Fibroblast of lung (primary cell): Measurements from ENCODE around the gene SRRM5. TPM values are rescaled to one million over a fixed set of nuclear protein-coding genes. Genes with fewer than 3 reads are reported as not detected.

Source experiments
- DNase-seq, 2 donors: peaks; one replicate each; pipeline versions ENCODE4 v3.0.0 to v3.0.0-alpha.2; 2010; ENCODE audit warnings: low read depth in 2 of 2
- H2AFZ ChIP-seq: 2 replicates; pipeline ENCODE4 v1.5.1; 2012; ENCODE audit warnings: low read length, control low read depth, inconsistent platforms
- H3K27ac ChIP-seq: 2 replicates; pipeline ENCODE4 v1.5.1; 2011; ENCODE audit warnings: low read length, control low read depth; ENCODE audit not compliant: insufficient read depth
- H3K27me3 ChIP-seq: 2 replicates; pipeline ENCODE4 v1.5.1; 2011; ENCODE audit warnings: mild to moderate bottlenecking, low read length; ENCODE audit not compliant: control insufficient read depth, insufficient read depth
- H3K36me3 ChIP-seq: 2 replicates; pipeline ENCODE4 v1.5.1; 2011; ENCODE audit warnings: low read length; ENCODE audit not compliant: control insufficient read depth, insufficient read depth
- H3K4me1 ChIP-seq: 2 replicates; pipeline ENCODE4 v1.5.1; 2011; ENCODE audit warnings: low read length; ENCODE audit not compliant: control insufficient read depth, insufficient read depth; ENCODE audit errors: extremely low read depth
- H3K4me2 ChIP-seq: 2 replicates; pipeline ENCODE4 v1.5.1; 2011; ENCODE audit warnings: low read length, control low read depth; ENCODE audit not compliant: insufficient read depth; ENCODE audit errors: extremely low read depth
- H3K4me3 ChIP-seq, 4 experiments: fragments of 200-600 bp in 1 of 4; sonication (generic) in 1 of 4; replicated peaks in 1 of 4; 2 replicates each; pipeline ENCODE4 v1.5.1; 2011 to 2016; ENCODE audit warnings: low read length in 4 of 4, low read depth in 3 of 4, mild to moderate bottlenecking in 3 of 4, control low read depth in 2 of 4, inconsistent platforms in 1 of 4, mixed read lengths in 1 of 4; ENCODE audit not compliant: insufficient read depth in 1 of 4; ENCODE audit errors: control extremely low read depth in 1 of 4
- H3K79me2 ChIP-seq: 2 replicates; pipeline ENCODE4 v1.5.1; 2012; ENCODE audit warnings: mild to moderate bottlenecking, low read length, inconsistent platforms; ENCODE audit not compliant: control insufficient read depth, insufficient read depth
- H3K9ac ChIP-seq: 2 replicates; pipeline ENCODE4 v1.5.1; 2011; ENCODE audit warnings: mild to moderate bottlenecking, low read length, control low read depth; ENCODE audit not compliant: insufficient read depth
- H3K9me3 ChIP-seq: 2 replicates; pipeline ENCODE4 v1.5.1; 2012; ENCODE audit warnings: low read depth, low read length; ENCODE audit not compliant: control insufficient read depth, insufficient read depth
- H4K20me1 ChIP-seq: 2 replicates; pipeline ENCODE4 v1.5.1; 2011; ENCODE audit warnings: low read length; ENCODE audit not compliant: control insufficient read depth, insufficient read depth; ENCODE audit errors: extremely low read depth
- EZH2 ChIP-seq: IDR thresholded peaks from 2 replicates; pipeline ENCODE4 v1.5.1; 2012; ENCODE audit warnings: low read length, control low read depth, mild to moderate bottlenecking; ENCODE audit errors: missing control alignments
- polyA plus RNA-seq, 2 donors: library from polyadenylated mRNA; depleted of rRNA in 1 of 2; stranded (reverse) in 1 of 2; unstranded in 1 of 2; fragments of >200 nt; gene quantifications; 2 replicates each; pipeline ENCODE4 v1.2.1, GENCODE V29; 2011 to 2012; ENCODE audit warnings: missing spikeins in 1 of 2
- total RNA-seq: library from RNA; depleted of rRNA; stranded (reverse); fragments of >200 nt; gene quantifications from 2 replicates; pipeline ENCODE4 v1.2.1, GENCODE V29; 2014
- TF ChIP-seq, protein P1 (sequence below), 2 donors: IDR thresholded peaks in 1 of 2; conservative IDR thresholded peaks in 1 of 2; 1 replicate in 1 of 2; 2 replicates in 1 of 2; pipeline ENCODE4 v1.5.1; 2011 to 2012; ENCODE audit warnings: low read length in 2 of 2, control low read depth in 1 of 2, inconsistent platforms in 1 of 2, low read depth in 1 of 2, mild to moderate bottlenecking in 1 of 2

SRRM5 gene
- total and polyA plus RNA-seq, 2 donors (not counting 1 experiment from before 2014, with no cell fraction given): under 0.01 to 0.06 TPM

DNA sequence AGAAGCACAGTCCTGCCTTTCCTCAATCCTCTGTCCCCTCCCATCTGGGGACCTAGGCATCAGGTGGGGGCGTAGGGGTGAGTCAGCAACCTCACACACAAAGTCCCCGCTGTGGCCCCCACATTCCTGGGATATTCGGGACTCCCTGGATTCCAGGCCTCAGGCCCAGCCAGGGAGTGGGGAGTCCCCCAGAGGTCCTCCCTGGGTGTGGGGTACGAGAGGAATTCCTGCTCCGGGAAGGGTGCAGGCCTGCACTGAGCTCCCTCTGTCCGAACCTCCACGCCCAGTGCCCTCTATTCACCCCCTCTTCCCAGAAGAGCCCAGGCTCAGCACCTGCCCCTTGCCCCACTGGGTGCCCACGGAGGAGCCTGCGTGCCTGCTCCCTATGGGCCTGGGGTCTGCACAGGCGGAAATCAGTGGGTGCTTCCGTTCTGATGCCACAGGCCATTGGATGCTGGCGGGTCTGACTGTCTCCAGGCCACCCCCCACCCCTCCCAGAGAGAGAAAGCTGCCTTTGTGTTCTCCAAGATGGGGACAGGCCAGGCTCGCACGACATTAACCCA, 24.3 kb downstream of the SRRM5 start:
- no peaks in the 10 kb centered on the region for H3K9me3 ChIP-seq
- H4K20me1 ChIP-seq: no peaks in the 10 kb centered on the region
- no peak overlapping the region for H3K9ac ChIP-seq
- no peak overlapping the region for H3K4me2 ChIP-seq
- peaks cover 12% of the 10 kb centered on the region for H3K4me1 ChIP-seq
- no peaks in the 10 kb centered on the region for H3K36me3 ChIP-seq
- H3K27ac ChIP-seq: no peak overlapping the region
- H2AFZ ChIP-seq: no peak overlapping the region
- peaks cover 33% of the 10 kb centered on the region for H3K27me3 ChIP-seq
- no peak overlapping the region for H3K4me3 ChIP-seq
- DNase-seq: peak in 1 of 2 donors; percentile 47
- TF ChIP-seq EZH2: no peak
- TF ChIP-seq, protein P1, sequence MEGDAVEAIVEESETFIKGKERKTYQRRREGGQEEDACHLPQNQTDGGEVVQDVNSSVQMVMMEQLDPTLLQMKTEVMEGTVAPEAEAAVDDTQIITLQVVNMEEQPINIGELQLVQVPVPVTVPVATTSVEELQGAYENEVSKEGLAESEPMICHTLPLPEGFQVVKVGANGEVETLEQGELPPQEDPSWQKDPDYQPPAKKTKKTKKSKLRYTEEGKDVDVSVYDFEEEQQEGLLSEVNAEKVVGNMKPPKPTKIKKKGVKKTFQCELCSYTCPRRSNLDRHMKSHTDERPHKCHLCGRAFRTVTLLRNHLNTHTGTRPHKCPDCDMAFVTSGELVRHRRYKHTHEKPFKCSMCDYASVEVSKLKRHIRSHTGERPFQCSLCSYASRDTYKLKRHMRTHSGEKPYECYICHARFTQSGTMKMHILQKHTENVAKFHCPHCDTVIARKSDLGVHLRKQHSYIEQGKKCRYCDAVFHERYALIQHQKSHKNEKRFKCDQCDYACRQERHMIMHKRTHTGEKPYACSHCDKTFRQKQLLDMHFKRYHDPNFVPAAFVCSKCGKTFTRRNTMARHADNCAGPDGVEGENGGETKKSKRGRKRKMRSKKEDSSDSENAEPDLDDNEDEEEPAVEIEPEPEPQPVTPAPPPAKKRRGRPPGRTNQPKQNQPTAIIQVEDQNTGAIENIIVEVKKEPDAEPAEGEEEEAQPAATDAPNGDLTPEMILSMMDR (conservative IDR thresholded peaks at IDR 0.05 in 1 of 2, IDR thresholded peaks at IDR 0.05 in 1 of 2; ENCODE audit: low read depth in 1 of 2, low read length in 2 of 2): no peak
- H3K79me2 ChIP-seq: no peaks in the 10 kb centered on the region

DNA sequence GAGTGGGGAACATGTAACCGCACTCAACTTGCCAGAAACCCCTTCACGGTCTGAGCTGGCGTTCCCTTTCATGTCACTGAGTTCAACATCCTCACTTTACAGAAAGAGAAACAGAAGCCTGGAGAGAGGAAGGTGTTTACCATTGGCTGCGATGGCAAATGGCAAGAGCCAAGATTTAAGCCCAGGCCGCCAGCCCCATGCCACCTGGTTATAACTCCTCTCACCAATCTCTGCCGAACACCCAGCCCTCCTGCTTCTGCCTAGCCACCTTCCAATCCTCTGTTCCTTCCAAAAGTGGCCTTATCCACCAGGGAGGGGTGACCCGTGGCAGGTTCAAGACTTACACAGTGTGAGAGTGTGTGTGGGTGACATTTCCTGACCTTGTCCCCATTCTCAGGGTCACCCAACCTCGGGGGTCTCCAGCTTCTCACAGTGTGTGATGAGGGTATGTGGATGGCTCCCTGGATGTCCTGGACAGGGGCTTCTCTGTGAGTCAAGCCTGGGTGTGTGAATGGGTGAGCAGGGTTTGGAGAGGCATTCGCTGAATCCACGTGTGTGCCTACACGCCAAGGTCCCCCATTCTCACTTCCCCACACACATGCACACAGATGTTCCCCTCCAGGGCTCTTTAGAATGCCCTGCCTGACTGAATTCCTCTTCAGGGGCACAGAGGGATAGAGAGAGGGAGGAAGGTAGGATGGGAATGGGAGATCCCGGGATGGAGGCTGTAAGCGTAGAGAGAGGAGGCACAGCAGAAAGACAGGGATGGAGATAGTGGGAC, 26.5 kb downstream of the SRRM5 start:
- no peak for DNase-seq
- H3K4me3 ChIP-seq: no peak overlapping the region
- H3K4me2 ChIP-seq: no peak overlapping the region
- H3K9me3 ChIP-seq: no peaks in the 10 kb centered on the region
- H3K4me1 ChIP-seq: peaks cover 12% of the 10 kb centered on the region
- H4K20me1 ChIP-seq: no peaks in the 10 kb centered on the region
- H3K27me3 ChIP-seq: peaks cover 33% of the 10 kb centered on the region
- no peak overlapping the region for H3K27ac ChIP-seq
- no peaks in the 10 kb centered on the region for H3K79me2 ChIP-seq
- H3K9ac ChIP-seq: no peak overlapping the region
- no peak for TF ChIP-seq EZH2
- TF ChIP-seq, protein P1 (conservative IDR thresholded peaks at IDR 0.05 in 1 of 2, IDR thresholded peaks at IDR 0.05 in 1 of 2; ENCODE audit: low read depth in 1 of 2, low read length in 2 of 2): no peak
- H3K36me3 ChIP-seq: no peaks in the 10 kb centered on the region
- no peak overlapping the region for H2AFZ ChIP-seq

DNA sequence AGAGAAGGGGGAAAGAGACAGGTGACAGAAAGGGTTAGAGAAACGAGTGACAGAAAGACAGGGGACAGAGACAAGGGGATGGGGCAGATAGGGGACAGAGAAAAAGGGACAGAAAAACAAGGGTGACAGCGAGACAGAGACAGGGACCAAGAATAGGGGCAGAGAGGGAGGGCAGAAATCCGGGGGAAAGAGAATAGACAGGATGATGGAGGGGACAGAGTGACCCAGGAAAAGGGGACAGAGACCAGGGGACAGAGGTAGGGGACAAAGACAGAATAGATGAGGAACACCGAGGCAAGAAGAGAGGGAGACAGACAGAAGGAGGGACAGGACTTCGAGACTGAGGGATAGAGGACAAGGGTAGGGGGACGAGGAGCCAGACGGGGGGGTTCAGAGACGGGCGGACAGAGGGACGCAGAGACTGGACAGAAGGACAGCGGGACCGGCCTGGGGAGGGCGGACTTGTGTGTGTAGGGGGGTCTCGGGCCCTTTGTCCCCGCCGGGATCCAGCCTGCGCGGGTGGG, 27.2 kb downstream of the SRRM5 start:
- no peak overlapping the region for H2AFZ ChIP-seq

More for the DNA sequence above, 27.2 kb downstream of the SRRM5 start:
- DNase-seq: no peak
- Histone ChIP-seq H3K27me3 (peaks cover 33% of the 10 kb centered on the region), H3K4me1 (peaks cover 12% of the 10 kb centered on the region), H3K4me2 (peak overlapping the region; percentile 13), H3K36me3 (no peaks in the 10 kb centered on the region), H3K79me2 (no peaks in the 10 kb centered on the region), H3K9me3 (no peaks in the 10 kb centered on the region), H3K27ac (no peak overlapping the region), H3K4me3 (peak overlapping the region in 1 of 4 experiments; percentile 2), H3K9ac (no peak overlapping the region), H4K20me1 (no peaks in the 10 kb centered on the region)
- TF ChIP-seq EZH2: peak; percentile 92
- TF ChIP-seq, protein P1 (conservative IDR thresholded peaks at IDR 0.05 in 1 of 2, IDR thresholded peaks at IDR 0.05 in 1 of 2; ENCODE audit: low read depth in 1 of 2, low read length in 2 of 2): no peak
